HS-27A (cell line): ENCODE measurements around the gene EPN2.
A peak's percentile ranks its signal among the peaks of the same experiment; 100 is the strongest.

Source experiments
- DNase-seq: peaks from one replicate; pipeline ENCODE4 v3.0.0-alpha.2; 2012; ENCODE audit warnings: low read depth, missing footprints

EPN2 gene

GRCh38 chr17:19331134-19331533, 94.0 kb downstream of the EPN2 start:
- peak; percentile 94 for DNase-seq

- no peak for DNase-seq
Observed at GRCh38 chr17:19331543-19332245, 94.5 kb downstream of the EPN2 start.

GRCh38 chr17:19332371-19333131, 95.4 kb downstream of the EPN2 start:
- DNase-seq = no peak

- no peak for DNase-seq
Observed at GRCh38 chr17:19333132-19333440, 95.9 kb downstream of the EPN2 start.

GRCh38 chr17:19333736-19334290, 96.6 kb downstream of the EPN2 start:
- no peak for DNase-seq

GRCh38 chr17:19334331-19334730, 97.2 kb downstream of the EPN2 start:
- no peak for DNase-seq

GRCh38 chr17:19335951-19336631, 98.9 kb downstream of the EPN2 start:
- no peak for DNase-seq

- no peak for DNase-seq
Observed at GRCh38 chr17:19336938-19337711, 100.0 kb downstream of the EPN2 start.

GRCh38 chr17:19337712-19338023, 100.5 kb downstream of the EPN2 start:
- DNase-seq = no peak

- no peak for DNase-seq
Observed at GRCh38 chr17:19338031-19338990, 101.1 kb downstream of the EPN2 start.

GRCh38 chr17:19339341-19339815, 102.2 kb downstream of the EPN2 start:
- no peak for DNase-seq

- no peak for DNase-seq
Observed at GRCh38 chr17:19341211-19341631, 104.1 kb downstream of the EPN2 start.

GRCh38 chr17:19341641-19342610, 104.8 kb downstream of the EPN2 start:
- no peak for DNase-seq

- no peak for DNase-seq
Observed at GRCh38 chr17:19342611-19343255, 105.6 kb downstream of the EPN2 start.

- no peak for DNase-seq
Observed at GRCh38 chr17:19343256-19343630, 106.1 kb downstream of the EPN2 start.

GRCh38 chr17:19343671-19344151, 106.5 kb downstream of the EPN2 start:
- no peak for DNase-seq

- DNase-seq = no peak
Observed at GRCh38 chr17:19344311-19345066, 107.3 kb downstream of the EPN2 start.

GRCh38 chr17:19345067-19345460, 107.9 kb downstream of the EPN2 start:
- DNase-seq = no peak
